Endothelial cell of umbilical vein (primary cell): ENCODE results near the gene TRPC6. TPM values are rescaled to one million over a fixed set of nuclear protein-coding genes. Genes with fewer than 3 reads are reported as not detected.

Experiments used
- BruUV-seq: library from RNA; stranded (reverse); fragments of 400-500 nt; replicated peaks from 2 replicates; lab custom pipeline; 2021; lab: Mats Ljungman, UMichigan
- CTCF ChIA-PET: fragments of 300-600, 350-600 bp; sonication (Branson Sonifier 250); formaldehyde crosslinking; loops from one replicate; lab custom pipeline; 2021; ENCODE audit warnings: antibody characterized with exemption, inconsistent platforms; lab: Charles Lee
- POLR2A ChIA-PET: fragments of 300-600, 350-600 bp; sonication (Branson Sonifier 250); formaldehyde crosslinking; loops from one replicate; lab custom pipeline; 2021; ENCODE audit warnings: antibody characterized with exemption, inconsistent platforms; lab: Charles Lee
- DNase-seq: peaks from one replicate; pipeline ENCODE4 v3.0.0-alpha.2; 2011; ENCODE audit warnings: low read depth, low spot score
- FAIRE-seq: peaks from 2 replicates; lab custom pipeline; 2011; peaks lifted over from hg19 to GRCh38; lab: Jason Lieb, UNC
- H2AFZ ChIP-seq: 2 replicates; pipeline ENCODE4 v1.6.0; 2012; ENCODE audit warnings: low read depth, low read length, control low read depth, inconsistent platforms
- H3K27ac ChIP-seq: 2 replicates; pipeline ENCODE4 v1.5.1; 2011; ENCODE audit warnings: low read depth, mild to moderate bottlenecking, control low read depth, low read length, moderate library complexity; ENCODE audit not compliant: insufficient read depth
- H3K27me3 ChIP-seq, 2 experiments: 2 replicates each; pipeline versions ENCODE4 v1.6.0 to v1.6.1; 2011; ENCODE audit warnings: low read length in 2 of 2, mixed read lengths in 1 of 2; ENCODE audit not compliant: control insufficient read depth in 2 of 2, insufficient read depth in 2 of 2
- H3K36me3 ChIP-seq, 2 experiments: 2 replicates in 1 of 2; 3 replicates in 1 of 2; pipeline ENCODE4 v1.5.1; 2011; ENCODE audit warnings: low read length in 2 of 2, mild to moderate bottlenecking in 1 of 2, moderate library complexity in 1 of 2; ENCODE audit not compliant: control insufficient read depth in 2 of 2, insufficient read depth in 2 of 2; ENCODE audit errors: extremely low read depth in 1 of 2
- H3K4me1 ChIP-seq: 3 replicates; pipeline ENCODE4 v1.5.1; 2011; ENCODE audit warnings: mild to moderate bottlenecking, low read length; ENCODE audit not compliant: control insufficient read depth, insufficient read depth; ENCODE audit errors: extremely low read depth
- H3K4me2 ChIP-seq: 2 replicates; pipeline ENCODE4 v1.6.1; 2011; ENCODE audit warnings: low read length, control low read depth, mixed read lengths; ENCODE audit not compliant: insufficient read depth
- H3K4me3 ChIP-seq, 3 experiments: fragments of 200-600 bp in 1 of 3; sonication (generic), shearing (Covaris generic) in 1 of 3; replicated peaks in 1 of 3; 2 replicates each; pipeline ENCODE4 v1.5.1; 2011 to 2016; ENCODE audit warnings: control low read depth in 3 of 3, low read length in 3 of 3, mild to moderate bottlenecking in 2 of 3, inconsistent platforms in 1 of 3, low read depth in 1 of 3, moderate library complexity in 1 of 3; ENCODE audit not compliant: insufficient read depth in 1 of 3
- H3K79me2 ChIP-seq: 2 replicates; pipeline ENCODE4 v1.6.0; 2012; ENCODE audit warnings: low read length, inconsistent platforms; ENCODE audit not compliant: control insufficient read depth, insufficient read depth
- H3K9ac ChIP-seq: replicated peaks from 2 replicates; pipeline ENCODE3; 2011; ENCODE audit warnings: low read length, control low read depth; ENCODE audit not compliant: insufficient read depth; ENCODE audit errors: extremely low read depth
- H3K9me1 ChIP-seq: replicated peaks from 3 replicates; pipeline ENCODE4 v1.6.0; 2011; ENCODE audit warnings: mild to moderate bottlenecking, low read length; ENCODE audit not compliant: control insufficient read depth, insufficient read depth; ENCODE audit errors: extremely low read depth
- H3K9me3 ChIP-seq: replicated peaks from 2 replicates; pipeline ENCODE4 v1.5.1; 2012; ENCODE audit warnings: low read length, inconsistent platforms; ENCODE audit not compliant: control insufficient read depth, insufficient read depth
- H4K20me1 ChIP-seq: replicated peaks from 2 replicates; pipeline ENCODE3; 2011; ENCODE audit warnings: mild to moderate bottlenecking, low read length; ENCODE audit not compliant: control insufficient read depth, insufficient read depth; ENCODE audit errors: extremely low read depth
- EZH2 ChIP-seq: IDR thresholded peaks from 2 replicates; pipeline ENCODE4 v1.6.1; 2012; ENCODE audit warnings: borderline replicate concordance, low read depth, mild to moderate bottlenecking, moderate library complexity, low read length, inconsistent platforms; ENCODE audit not compliant: severe bottlenecking
- FOS ChIP-seq: IDR thresholded peaks from 2 replicates; pipeline ENCODE4 v1.6.1; 2011; ENCODE audit warnings: mild to moderate bottlenecking, low read length, moderate library complexity, borderline replicate concordance; ENCODE audit not compliant: insufficient read depth
- GATA2 ChIP-seq: IDR thresholded peaks from 2 replicates; pipeline ENCODE4 v1.7.0; 2011; ENCODE audit warnings: low read depth, mild to moderate bottlenecking, moderate library complexity, mixed read lengths, low read length; ENCODE audit not compliant: insufficient read length, insufficient read depth
- JUN ChIP-seq: IDR thresholded peaks from 2 replicates; pipeline ENCODE4 v1.6.1; 2011; ENCODE audit warnings: borderline replicate concordance, low read depth; ENCODE audit not compliant: insufficient read length, insufficient read depth
- MAX ChIP-seq: IDR thresholded peaks from 2 replicates; pipeline ENCODE4 v1.6.1; 2011; ENCODE audit not compliant: insufficient read depth, insufficient read length
- MYC ChIP-seq: IDR thresholded peaks from one replicate; pipeline ENCODE4 v1.6.1; 2011; ENCODE audit warnings: mild to moderate bottlenecking, low read depth, low read length
- POLR2A ChIP-seq: IDR thresholded peaks from 2 replicates; pipeline ENCODE4 v1.6.1; 2012; ENCODE audit warnings: low read depth, mild to moderate bottlenecking, control low read depth, low read length
- POLR2AphosphoS5 ChIP-seq: IDR thresholded peaks from 2 replicates; pipeline ENCODE4 v1.6.1; 2012; ENCODE audit warnings: low read depth, mild to moderate bottlenecking, control low read depth, low read length, moderate library complexity; ENCODE audit not compliant: insufficient read depth
- dilution Hi-C: fragments of 300-500 bp; cut with MboI; formaldehyde crosslinking; loops from one replicate; pipeline ENCODE4 v1.15.0; 2019; ENCODE audit warnings: low sequenced_read_pairs; ENCODE audit not compliant: extremely low pct_ligation_motif_present
- intact Hi-C: fragments of 100-400 bp; cut with micrococcal nuclease; formaldehyde crosslinking; loops from one replicate; pipeline ENCODE4 v1.10.0; 2022
- polyA plus RNA-seq, 4 experiments: library from polyadenylated mRNA; depleted of rRNA in 3 of 4; stranded (reverse) in 3 of 4; unstranded in 1 of 4; fragments of >200 nt; gene quantifications; 2 replicates each; pipeline versions ENCODE4 v1.2.1 to v1.2.3, GENCODE V29; 2011 to 2012; ENCODE audit warnings: missing spikeins in 1 of 4
- total RNA-seq: library from RNA; stranded (reverse); gene quantifications from 2 replicates; pipeline ENCODE4 v1.2.3, GENCODE V29; 2021
- TF ChIP-seq, protein P1 (sequence below), 2 donors: IDR thresholded peaks; 1 replicate in 1 of 2; 2 replicates in 1 of 2; pipeline ENCODE4 v1.5.1; 2011; ENCODE audit warnings: low read length in 2 of 2, mild to moderate bottlenecking in 2 of 2, moderate library complexity in 2 of 2, control low read depth in 1 of 2, inconsistent platforms in 1 of 2, low read depth in 1 of 2; ENCODE audit not compliant: insufficient read depth in 1 of 2; ENCODE audit errors: extremely low read depth in 1 of 2

The TRPC6 gene
- total and polyA plus RNA-seq, 2 donors (not counting 3 experiments of a cell fraction or from before 2014, with no cell fraction given): not detected

DNA sequence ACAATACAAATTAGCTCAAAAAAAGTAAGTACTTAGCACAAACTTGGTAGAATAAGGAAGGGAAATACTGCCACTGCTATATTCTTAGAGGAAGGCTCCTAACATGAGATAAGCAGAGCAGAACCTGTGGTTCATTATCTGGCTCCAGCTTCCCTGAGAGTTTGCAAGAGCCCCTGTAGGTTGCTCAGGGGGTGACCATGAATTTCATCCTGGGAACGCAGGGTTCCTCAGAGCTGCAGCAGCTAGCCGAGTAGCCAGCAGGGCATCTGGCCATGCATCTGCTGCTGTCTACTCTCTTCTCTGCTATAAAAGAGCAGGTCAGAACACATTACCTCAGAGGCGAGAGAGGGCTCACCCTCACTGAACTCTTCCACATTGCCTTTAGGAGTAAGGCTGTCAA is 67.3 kb downstream of the TRPC6 start:
- no peak overlapping the region for H3K4me3 ChIP-seq
- H3K27me3 ChIP-seq: no peaks in the 10 kb centered on the region
- no peaks in the 10 kb centered on the region for H3K9me1 ChIP-seq
- dilution Hi-C loops: no loop called here
- no peaks in the 10 kb centered on the region for H3K36me3 ChIP-seq
- no peaks in the 10 kb centered on the region for H3K4me1 ChIP-seq
- H4K20me1 ChIP-seq: no peaks in the 10 kb centered on the region
- TF ChIP-seq, protein P1, sequence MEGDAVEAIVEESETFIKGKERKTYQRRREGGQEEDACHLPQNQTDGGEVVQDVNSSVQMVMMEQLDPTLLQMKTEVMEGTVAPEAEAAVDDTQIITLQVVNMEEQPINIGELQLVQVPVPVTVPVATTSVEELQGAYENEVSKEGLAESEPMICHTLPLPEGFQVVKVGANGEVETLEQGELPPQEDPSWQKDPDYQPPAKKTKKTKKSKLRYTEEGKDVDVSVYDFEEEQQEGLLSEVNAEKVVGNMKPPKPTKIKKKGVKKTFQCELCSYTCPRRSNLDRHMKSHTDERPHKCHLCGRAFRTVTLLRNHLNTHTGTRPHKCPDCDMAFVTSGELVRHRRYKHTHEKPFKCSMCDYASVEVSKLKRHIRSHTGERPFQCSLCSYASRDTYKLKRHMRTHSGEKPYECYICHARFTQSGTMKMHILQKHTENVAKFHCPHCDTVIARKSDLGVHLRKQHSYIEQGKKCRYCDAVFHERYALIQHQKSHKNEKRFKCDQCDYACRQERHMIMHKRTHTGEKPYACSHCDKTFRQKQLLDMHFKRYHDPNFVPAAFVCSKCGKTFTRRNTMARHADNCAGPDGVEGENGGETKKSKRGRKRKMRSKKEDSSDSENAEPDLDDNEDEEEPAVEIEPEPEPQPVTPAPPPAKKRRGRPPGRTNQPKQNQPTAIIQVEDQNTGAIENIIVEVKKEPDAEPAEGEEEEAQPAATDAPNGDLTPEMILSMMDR (IDR thresholded peaks at IDR 0.05; ENCODE audit: extremely low read depth in 1 of 2, insufficient read depth in 1 of 2, low read depth in 1 of 2, low read length in 2 of 2): no peak
- TF ChIP-seq EZH2 (no peak), FOS (no peak)
- no peak overlapping the region for H3K4me2 ChIP-seq
- POLR2A ChIA-PET: no interaction called here
- BruUV-seq: no TSS peak
- H3K9me3 ChIP-seq: no peaks in the 10 kb centered on the region
- no peak overlapping the region for H3K9ac ChIP-seq
- H3K27ac ChIP-seq: no peak overlapping the region
- H2AFZ ChIP-seq: no peak overlapping the region
- FAIRE-seq (no peak), DNase-seq (no peak)
- intact Hi-C loops: no loop called here
- CTCF ChIA-PET: no interaction called here
- H3K79me2 ChIP-seq: no peaks in the 10 kb centered on the region

- no TSS peak for BruUV-seq
- Histone ChIP-seq H3K9ac (no peak overlapping the region), H4K20me1 (no peaks in the 10 kb centered on the region), H3K4me2 (no peak overlapping the region), H3K79me2 (no peaks in the 10 kb centered on the region), H3K9me3 (no peaks in the 10 kb centered on the region), H3K4me1 (no peaks in the 10 kb centered on the region), H2AFZ (no peak overlapping the region), H3K27ac (no peak overlapping the region), H3K27me3 (no peaks in the 10 kb centered on the region), H3K4me3 (no peak overlapping the region), H3K9me1 (no peaks in the 10 kb centered on the region), H3K36me3 (no peaks in the 10 kb centered on the region)
- no peak for DNase-seq
- no peak for FAIRE-seq
- dilution Hi-C loops: no loop called here
- ChIA-PET POLR2A (no interaction called here), CTCF (no interaction called here)
- intact Hi-C loops: no loop called here
- no peak for TF ChIP-seq EZH2
- no peak for TF ChIP-seq JUN
- TF ChIP-seq, protein P1 (IDR thresholded peaks at IDR 0.05; ENCODE audit: extremely low read depth in 1 of 2, insufficient read depth in 1 of 2, low read depth in 1 of 2, low read length in 2 of 2): no peak
- TF ChIP-seq FOS: no peak
- no peak for TF ChIP-seq GATA2
- TF ChIP-seq POLR2A: no peak
- no peak for TF ChIP-seq POLR2AphosphoS5
- no peak for TF ChIP-seq MAX
- no peak for TF ChIP-seq MYC
These were observed 72.7 kb downstream of the TRPC6 start for GRCh38 chr11:101511065-101511464.
